IPS-18c (cell line): Measurements from ENCODE around the gene NCAPG2.
"Not testable (repeated sequence)": the region's sequence is repeated elsewhere in the genome, so short reads cannot be mapped to it uniquely, and the experiment has no call there.

Experiments
- H3K4me3 ChIP-seq: 2 replicates; pipeline ENCODE4 v1.7.0; 2013; ENCODE audit warnings: low read depth, mild to moderate bottlenecking, low read length, moderate library complexity; ENCODE audit not compliant: insufficient read depth
- H3K9me3 ChIP-seq: one replicate; pipeline ENCODE4 v1.6.1; 2013; ENCODE audit warnings: mild to moderate bottlenecking, low read length, moderate library complexity; ENCODE audit not compliant: control insufficient read depth, insufficient read depth

NCAPG2 gene

DNA sequence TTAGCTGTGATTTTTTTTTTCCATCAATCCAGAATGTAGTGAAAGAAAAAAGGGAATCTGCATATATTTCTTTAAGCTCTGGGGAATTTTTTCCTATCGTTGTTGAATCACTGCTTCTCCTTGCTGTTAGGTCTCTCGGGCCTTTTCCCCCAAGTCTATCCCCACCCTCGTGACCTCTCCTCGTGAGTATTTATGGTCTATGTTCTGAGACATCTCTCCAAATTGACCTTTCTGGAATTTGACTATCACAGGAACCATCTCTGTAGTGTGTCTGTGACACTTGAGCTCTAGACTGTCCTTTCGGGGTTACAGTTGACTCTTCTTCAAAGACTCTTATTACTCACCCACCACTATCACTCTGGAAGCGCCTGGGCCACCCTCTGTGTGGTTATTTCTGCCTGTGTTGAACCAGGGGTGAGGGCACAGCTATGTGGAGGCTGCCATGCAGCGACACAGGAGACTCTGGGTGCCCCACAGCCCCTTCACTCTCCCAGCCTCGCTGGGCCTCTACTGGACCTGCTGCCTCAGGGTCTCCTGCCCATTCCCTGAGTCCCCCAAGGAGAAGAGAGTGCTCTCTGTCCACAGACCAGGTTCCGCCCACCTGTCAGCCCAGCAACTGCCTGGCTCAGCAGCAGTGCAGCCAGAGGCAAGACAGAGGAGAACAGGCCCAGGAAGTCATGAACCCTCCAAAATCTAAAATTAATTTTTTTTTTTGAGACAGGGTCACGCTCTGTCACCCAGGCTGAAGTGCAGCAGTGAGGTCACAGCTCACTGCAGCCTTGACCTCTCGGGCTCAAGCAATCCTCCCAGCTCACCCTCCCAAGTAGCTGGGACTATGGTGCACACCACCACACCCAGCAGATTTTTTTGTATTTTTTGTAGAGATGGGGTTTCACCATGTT, 71.3 kb downstream of the NCAPG2 start:
- no peak overlapping the region for H3K4me3 ChIP-seq
- H3K9me3 ChIP-seq = no peaks in the 10 kb centered on the region

DNA sequence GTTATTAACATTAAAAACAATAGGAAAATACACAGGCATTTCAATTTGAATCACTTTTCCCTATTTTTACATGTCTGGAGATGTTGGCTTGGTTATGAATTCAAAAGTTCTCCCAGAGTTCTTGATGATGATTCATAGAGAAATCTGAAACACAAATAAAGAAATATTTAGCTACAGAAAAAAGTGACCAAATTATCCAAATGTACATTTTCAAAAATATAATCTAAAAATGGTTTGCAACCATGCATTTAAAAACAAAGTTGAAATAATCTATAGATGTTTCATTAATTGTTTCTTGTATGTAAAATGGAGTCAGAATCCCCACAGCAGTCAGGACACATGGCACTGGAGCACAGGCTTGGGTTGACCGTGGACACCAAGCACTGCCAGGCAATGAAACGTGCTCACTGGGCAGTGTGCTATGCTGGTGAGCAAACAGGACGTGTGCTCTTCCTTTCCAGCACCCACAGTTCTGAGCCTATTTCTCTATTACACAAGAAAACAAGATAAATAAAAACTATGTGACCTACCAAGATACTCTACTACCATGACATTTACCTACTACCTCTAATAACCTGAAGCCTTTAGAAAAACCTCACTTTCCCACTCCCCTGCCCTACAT, 72.9 kb downstream of the NCAPG2 start:
- H3K9me3 ChIP-seq = no peaks in the 10 kb centered on the region
- no peak overlapping the region for H3K4me3 ChIP-seq

DNA sequence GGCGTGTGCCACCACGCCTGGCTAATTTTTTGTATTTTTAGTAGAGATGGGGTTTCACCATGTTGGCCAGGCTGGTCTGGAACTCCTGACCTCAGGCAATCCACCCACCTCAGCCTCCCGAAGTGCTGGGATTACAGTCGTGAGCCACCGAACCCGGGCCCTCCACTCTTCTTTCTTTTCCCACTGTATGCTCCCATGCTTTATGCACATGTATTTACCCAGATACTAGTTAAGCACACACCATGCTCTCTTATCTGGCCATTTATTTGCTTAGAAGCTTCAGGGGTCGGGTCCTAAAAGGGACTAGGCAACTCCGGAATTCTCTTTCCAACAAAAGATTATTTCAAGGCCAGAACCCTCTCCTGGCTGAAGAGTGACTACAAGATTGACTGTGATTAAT, 78.3 kb downstream of the NCAPG2 start:
- H3K9me3 ChIP-seq, H3K4me3 ChIP-seq: not testable (repeated sequence)

DNA sequence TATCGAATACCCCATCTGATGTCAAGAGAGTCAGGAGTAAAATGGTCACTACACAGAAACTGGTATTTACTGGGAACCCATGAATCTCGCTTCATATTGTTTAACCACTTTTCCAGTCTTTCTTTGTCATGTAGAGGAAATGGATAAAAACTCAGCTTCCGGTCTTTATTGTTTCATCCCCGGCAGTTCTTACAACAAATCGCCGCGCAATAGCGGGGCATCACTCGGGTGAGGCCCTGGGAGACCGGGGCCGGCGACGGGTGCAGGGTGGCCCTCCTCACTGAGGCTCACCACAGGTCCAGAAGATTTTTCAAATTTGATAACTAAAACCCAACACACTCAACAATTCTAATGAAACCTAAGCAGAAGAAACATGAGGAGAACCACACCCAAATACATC, 81.4 kb downstream of the NCAPG2 start:
- H3K4me3 ChIP-seq = no peak overlapping the region
- no peaks in the 10 kb centered on the region for H3K9me3 ChIP-seq

DNA sequence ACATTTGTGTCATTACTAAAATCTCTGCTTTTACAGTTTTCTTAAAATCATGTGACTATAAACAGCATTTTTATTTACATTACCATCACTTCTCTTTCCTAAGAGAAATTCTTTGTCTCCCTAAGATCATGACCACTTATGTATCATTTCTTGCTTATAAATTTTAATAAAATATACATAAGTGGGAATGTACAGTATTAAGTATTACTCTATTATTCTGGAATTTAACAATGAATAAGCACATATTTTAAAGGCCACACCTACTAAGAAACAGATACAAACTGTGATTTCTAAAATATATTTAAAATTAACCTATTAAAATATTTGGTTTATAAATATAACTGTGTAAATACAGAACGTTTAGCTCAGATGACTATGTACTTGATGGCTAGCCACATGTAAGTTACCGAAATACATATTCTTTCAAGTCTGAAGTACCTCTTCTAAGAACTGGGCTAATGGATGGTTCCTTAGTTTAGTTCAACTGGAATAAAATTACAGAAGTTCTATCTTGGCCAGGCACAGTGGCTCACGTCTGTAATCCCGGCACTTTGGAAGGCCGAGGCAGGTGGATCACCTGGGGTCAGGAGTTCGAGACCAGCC, 83.7 kb downstream of the NCAPG2 start:
- H3K4me3 ChIP-seq = no peak overlapping the region

DNA sequence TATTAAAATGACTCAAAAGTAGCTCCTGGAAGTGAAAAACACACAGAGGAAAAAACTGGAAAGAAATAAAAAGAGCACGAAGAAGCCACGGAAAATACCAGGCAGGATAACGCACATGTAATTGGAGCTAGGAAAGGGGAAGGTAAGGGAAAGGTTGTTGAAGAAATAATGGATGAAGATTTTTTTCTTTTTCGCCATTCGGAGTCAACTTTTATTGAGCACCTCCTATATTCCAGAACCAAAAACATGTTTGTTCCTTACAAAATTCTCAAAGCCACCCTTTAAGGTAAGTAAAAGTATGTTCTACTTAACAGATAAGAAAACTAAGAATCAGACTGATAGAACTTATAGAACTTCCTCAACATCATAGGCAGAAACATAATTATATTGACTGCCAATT, 84.2 kb downstream of the NCAPG2 start:
- no peak overlapping the region for H3K4me3 ChIP-seq
- H3K9me3 ChIP-seq = no peaks in the 10 kb centered on the region

More for the DNA sequence above, 83.7 kb downstream of the NCAPG2 start:
- no peaks in the 10 kb centered on the region for H3K9me3 ChIP-seq

DNA sequence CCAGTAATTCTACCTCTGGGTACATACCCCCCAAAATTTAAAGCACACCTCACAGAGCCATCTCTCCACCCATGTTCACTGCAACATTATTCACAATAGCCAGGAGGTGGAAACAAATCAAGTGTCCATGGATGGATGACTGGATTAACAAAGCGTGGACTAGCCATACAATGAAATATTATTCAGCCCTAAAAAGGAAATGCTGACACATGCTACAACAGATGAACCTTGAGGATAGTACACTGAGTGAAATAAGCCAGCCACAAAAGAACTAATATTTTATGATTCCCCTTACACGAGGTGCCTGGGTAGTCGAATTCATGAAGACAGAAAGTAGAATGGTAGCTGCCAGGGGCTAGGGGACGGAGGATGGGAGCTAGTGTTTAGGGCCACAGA, 85.9 kb downstream of the NCAPG2 start:
- Histone ChIP-seq H3K4me3 (no peak overlapping the region), H3K9me3 (no peaks in the 10 kb centered on the region)

DNA sequence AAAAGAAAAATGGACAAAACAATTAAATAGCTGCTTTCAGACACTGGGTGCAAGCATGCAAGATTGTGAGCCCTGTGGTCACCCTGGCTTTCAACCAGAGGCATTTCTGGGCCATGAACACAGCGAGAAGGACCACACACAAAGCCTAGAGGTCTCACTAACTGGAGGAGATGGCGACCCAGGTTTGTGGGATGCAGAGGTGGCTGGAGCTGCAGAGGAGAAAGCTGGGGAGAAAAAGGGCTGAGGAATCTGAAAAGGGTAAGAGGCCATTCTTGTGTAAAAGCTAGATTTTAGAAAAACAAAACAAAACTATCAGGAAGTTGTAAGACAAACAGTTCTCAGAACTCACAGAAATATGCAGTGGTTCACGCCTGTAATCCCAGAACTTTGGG, 86.9 kb downstream of the NCAPG2 start:
- Histone ChIP-seq H3K9me3 (no peaks in the 10 kb centered on the region), H3K4me3 (no peak overlapping the region)

DNA sequence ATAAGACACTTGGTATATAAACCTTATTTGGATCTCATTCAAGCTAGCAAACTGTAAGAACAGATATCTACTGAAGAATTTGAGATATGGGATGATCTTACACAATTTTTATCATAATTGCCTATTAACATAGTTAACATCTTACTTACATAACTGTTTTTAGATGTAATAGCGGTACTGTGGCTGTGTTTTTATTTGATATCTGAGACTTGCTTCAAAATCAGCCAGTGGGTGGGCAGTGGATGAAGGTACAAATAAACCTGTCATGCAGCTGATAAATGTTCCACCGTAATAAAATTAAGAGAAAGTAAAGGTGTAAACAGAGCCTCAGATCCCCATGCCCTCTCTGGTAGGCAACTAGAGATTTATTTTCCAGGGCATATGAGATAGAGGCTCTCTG, 88.6 kb downstream of the NCAPG2 start:
- no peak overlapping the region for H3K4me3 ChIP-seq
- H3K9me3 ChIP-seq = no peaks in the 10 kb centered on the region

DNA sequence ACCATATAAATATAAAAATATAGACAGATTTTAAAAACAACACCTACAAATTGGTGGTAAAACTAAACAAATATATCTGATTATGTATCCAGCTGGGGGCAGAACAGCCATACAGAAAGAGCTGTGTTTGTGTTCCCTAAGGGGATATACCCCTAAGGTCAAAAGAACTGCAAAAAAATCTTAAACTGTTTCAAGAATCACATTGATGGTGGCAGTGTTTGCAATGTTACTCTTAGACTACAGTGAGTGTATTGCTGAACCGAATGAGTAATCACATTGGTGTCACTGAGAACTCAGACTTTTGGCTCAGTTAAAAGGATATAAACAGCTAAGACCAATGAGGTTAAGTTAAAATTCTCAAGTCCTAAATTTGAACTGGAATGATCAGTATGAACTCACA, 89.9 kb downstream of the NCAPG2 start:
- Histone ChIP-seq H3K9me3 (no peaks in the 10 kb centered on the region), H3K4me3 (no peak overlapping the region)

DNA sequence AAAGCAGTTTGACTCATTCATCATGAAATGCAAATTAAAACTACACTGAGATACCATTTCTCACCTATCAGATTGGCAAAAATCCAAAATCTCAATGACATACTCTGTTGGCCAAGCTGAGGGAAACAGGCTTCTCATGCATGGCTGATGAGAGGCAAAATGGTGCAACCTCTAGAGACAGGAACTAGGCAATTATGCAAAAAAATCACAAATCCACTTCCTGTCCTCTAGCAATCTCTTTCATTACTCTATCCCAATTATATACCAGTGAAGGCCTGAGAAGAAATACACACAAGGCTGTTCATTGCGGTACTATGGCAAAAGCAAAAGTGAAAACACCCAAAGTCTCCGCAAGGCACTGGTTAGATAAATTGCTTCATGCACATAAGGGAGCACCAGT, 91.1 kb downstream of the NCAPG2 start:
- no peaks in the 10 kb centered on the region for H3K9me3 ChIP-seq
- H3K4me3 ChIP-seq = no peak overlapping the region

DNA sequence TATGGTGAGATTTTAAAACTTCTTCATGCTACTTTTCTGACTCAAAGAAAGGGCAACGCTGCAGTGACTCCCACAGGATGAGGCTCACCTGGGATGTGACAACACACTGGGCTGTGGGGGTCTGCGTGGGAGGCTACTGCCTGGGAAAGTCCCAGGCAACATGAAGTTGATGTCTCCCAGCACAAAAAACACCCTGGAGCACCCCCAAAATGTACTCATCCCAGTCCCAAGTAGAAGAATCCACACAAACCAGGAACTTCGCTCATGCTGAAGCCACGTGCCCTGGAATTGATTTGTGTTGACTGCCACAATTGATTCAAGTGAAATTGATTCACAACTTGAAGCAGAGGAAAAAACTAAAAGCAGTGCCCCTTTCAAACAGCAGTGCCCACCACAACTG, 92.1 kb downstream of the NCAPG2 start:
- Histone ChIP-seq H3K9me3 (no peaks in the 10 kb centered on the region), H3K4me3 (no peak overlapping the region)

DNA sequence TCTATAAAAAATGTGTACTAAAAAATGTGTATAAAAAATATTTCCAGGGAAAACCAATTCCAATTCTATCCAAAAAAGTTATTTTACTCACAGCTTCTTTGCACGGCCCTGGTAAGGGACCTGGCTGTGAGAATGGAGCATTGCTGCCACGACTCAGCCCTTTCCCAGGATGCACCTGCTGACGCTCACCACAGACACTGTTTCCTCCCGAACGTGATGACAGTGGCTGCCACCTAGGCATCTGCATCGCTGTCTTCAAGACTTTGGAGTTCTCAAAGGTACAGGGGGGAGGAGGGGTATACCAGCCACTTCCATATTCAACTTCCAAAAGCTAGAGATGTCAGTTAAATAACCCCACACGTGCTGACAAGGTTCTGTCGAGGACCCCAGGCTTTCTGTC, 93.1 kb downstream of the NCAPG2 start:
- no peaks in the 10 kb centered on the region for H3K9me3 ChIP-seq
- H3K4me3 ChIP-seq = no peak overlapping the region

DNA sequence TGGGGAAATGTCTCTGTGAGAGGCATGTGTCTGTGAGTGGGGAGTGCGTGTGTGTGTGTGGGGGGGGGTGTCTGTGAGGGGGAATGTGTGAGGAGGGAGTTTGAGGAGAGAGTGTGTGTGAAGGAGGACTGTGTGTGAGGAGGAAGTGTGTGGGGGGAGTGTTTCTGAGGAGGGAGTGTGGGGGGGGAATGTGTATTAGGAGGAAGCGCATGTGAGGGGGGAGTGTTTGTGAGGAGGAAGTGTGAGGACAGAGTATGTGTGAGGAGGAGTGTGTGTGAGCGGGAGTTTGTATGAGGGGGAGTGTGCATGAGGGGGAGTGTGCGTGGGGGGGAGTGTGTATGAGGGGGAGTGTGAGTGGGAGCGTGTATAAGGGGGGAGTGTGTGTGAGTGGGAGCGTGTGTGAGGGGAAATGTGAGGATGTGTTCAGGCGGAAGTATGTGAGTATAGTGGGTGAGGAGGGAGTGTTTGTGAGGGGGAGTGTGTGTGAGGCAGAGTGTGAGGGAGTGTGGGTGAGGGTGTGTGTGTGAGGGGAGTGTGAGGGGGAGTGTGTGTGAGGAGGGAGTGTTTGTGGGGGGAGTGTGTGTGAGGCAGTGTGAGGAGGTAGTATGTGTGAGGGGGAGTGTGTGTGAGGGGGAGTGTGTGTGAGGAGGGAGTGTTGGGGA, 95.2 kb downstream of the NCAPG2 start:
- Histone ChIP-seq H3K9me3 (no peaks in the 10 kb centered on the region), H3K4me3 (no peak overlapping the region)

DNA sequence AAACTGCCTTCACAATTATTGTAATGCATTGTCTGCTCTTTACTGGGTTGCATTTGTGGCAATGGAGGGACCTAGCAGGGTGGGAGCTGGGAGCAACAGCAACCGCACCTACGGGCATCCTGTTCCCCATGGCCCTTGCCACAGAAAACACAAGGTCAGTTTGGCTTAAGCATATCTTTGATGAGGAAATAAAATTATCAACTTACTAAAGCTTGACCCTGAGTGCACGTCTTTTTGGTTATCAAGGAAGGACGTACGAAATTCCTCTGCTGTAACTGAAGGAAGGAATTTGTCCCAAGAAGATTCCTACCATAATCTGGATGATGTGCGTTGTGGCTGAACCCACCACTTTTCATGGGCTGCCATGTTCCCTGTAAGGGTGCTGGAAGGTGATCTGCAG, 97.0 kb downstream of the NCAPG2 start:
- Histone ChIP-seq H3K9me3 (peaks cover 2% of the 10 kb centered on the region), H3K4me3 (no peak overlapping the region)

DNA sequence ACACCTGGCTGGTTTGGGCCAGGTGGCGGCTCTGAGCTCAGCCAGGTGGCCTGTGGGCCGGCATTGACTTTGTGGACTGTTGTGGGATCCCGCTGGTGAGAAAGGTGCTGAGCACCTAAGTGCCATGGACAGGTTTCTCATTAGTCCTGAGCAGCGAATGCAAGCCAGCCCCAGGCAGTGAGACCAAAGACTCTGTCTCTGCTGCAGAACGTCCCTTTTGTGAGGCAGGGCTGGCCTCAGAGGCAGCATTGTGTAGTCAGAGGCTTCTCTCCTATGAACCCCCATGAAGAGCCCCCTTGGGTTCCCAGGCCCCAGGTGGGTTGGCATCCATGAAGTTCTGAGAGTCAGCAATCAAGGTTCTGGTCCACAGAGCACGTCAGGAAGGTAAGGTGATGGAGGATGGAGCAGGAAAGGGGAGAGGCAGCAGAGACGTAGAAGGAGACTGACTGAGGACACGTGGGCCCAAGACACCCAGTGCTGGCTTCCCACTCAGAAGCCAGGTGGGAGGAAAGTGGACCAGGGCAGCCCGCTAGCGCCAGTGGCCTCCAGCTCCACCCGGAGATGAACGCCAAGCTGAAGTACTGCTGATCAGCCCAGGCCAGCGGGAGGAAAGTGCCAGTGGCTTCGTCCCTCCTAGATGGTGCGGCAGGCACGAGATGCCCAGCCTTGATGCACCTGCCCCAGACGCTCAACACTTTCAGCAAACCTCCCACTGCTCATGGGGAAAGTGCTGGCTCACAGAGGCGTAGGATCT, 97.8 kb downstream of the NCAPG2 start:
- H3K9me3 ChIP-seq = peaks cover 2% of the 10 kb centered on the region
- H3K4me3 ChIP-seq = no peak overlapping the region

DNA sequence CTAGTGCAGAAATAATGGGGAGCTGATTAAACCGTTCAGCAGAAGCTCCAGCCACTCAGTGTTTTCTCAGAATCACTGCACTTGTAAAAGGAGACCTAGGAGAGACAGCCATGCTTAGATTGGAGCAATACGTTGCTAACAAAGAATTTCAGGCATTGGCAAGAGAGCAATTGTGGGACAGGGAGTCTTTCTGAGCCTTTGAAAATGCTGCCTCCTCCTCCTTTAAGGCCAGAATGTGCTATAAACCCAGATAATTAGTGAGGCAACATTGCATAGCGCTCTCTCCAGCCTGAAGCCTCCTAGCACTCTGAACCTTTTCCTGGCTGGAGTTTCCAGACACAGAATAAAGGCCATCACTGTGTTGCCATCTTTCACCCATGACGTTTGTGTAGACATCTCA, 98.5 kb downstream of the NCAPG2 start:
- Histone ChIP-seq H3K9me3 (peaks cover 2% of the 10 kb centered on the region), H3K4me3 (no peak overlapping the region)
